AG04449 (cell line): ENCODE data around the gene ATP7B.

Experiments used
- CTCF ChIA-PET: fragments of 350-600 bp; formaldehyde crosslinking; extraction: SDS; loops from one replicate; lab custom pipeline; 2021; ENCODE audit warnings: antibody characterized with exemption; lab: Yijun Ruan, JAX
- POLR2A ChIA-PET: fragments of 400-600, 350-600 bp; formaldehyde crosslinking; extraction: SDS; loops from one replicate; lab custom pipeline; 2020; ENCODE audit warnings: antibody characterized with exemption, inconsistent platforms; lab: Yijun Ruan, JAX
- DNase-seq: peaks from one replicate; pipeline ENCODE4 v3.0.0-alpha.2; 2010; ENCODE audit warnings: low read depth, low spot score
- H3K4me3 ChIP-seq: 2 replicates; pipeline ENCODE4 v1.5.1; 2011; ENCODE audit warnings: low read depth, mild to moderate bottlenecking, control low read depth, low read length
- CTCF ChIP-seq: IDR thresholded peaks from one replicate; pipeline ENCODE4 v1.5.1; 2011; ENCODE audit warnings: mild to moderate bottlenecking, moderate library complexity, low read length, control low read depth, inconsistent platforms; ENCODE audit not compliant: insufficient read depth; ENCODE audit errors: missing control alignments

Gene ATP7B

DNA sequence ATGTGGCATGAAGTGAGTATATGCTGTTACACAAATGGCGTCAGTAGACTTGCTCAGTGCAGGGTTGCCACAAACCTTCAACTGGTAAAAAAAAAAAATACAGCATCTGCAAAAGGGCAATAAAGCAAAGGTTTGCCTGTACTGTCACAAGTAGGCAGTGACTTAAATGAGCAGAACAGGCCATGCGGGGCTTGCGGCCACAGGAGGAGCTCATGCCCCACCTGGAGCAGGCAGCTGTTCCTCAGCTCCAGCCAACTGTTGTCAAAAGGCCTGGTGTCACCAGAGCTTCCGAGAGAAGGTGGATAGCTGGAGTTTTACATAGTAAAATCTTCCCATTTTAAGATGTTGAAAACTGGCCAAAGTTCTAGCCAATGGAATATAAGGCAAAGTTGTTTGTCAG, 7.7 kb downstream of the ATP7B start:
- ChIA-PET CTCF (interaction anchor here (3.6 to 6.2 kb wide), 3 partner anchors 10 to 124 kb away, joined by 23 to 61 read pairs (median 30); partner anchors contain the start of genes ALG11, ATP7B and NEK5), POLR2A (no interaction called here)
- DNase-seq: no peak
- H3K4me3 ChIP-seq: no peak overlapping the region
- TF ChIP-seq CTCF: no peak

GRCh38 chr13:52002361-52002760, 8.9 kb downstream of the ATP7B start:
- ChIA-PET CTCF (interaction anchor here (1.1 to 6.2 kb wide), 6 partner anchors 8 to 125 kb away, joined by 3 to 61 read pairs (median 14); partner anchors contain the start of genes ALG11, ATP7B and NEK5), POLR2A (no interaction called here)
- TF ChIP-seq CTCF: no peak
- H3K4me3 ChIP-seq: no peak overlapping the region
- DNase-seq: no peak

- H3K4me3 ChIP-seq: no peak overlapping the region
- DNase-seq: no peak
- TF ChIP-seq CTCF: peak; percentile 39
- ChIA-PET CTCF (interaction anchor here (0.7 to 6.2 kb wide), 20 partner anchors 8 to 557 kb away, joined by 3 to 61 read pairs (median 3); partner anchors contain the start of genes ALG11, ATP7B and NEK5), POLR2A (no interaction called here)
Measured at GRCh38 chr13:52001120-52001731, 10.0 kb downstream of the ATP7B start.

- H3K4me3 ChIP-seq: no peak overlapping the region
- ChIA-PET POLR2A (no interaction called here), CTCF (interaction anchor here (1.0 to 6.2 kb wide), 8 partner anchors 8 to 451 kb away, joined by 3 to 61 read pairs (median 8); partner anchors contain the start of genes ALG11, ATP7B and NEK5)
Measured at GRCh38 chr13:51999921-52000320, 11.3 kb downstream of the ATP7B start.

GRCh38 chr13:51999510-51999911, 11.7 kb downstream of the ATP7B start:
- POLR2A ChIA-PET: no interaction called here
- no peak for DNase-seq
- no peak overlapping the region for H3K4me3 ChIP-seq
- CTCF ChIA-PET: interaction anchor here (1.0 to 6.2 kb wide), 5 partner anchors 10 to 451 kb away, joined by 3 to 61 read pairs (median 12); partner anchors contain the start of genes ALG11, ATP7B and NEK5
- TF ChIP-seq CTCF: no peak

More at GRCh38 chr13:51999921-52000320, 11.3 kb downstream of the ATP7B start:
- TF ChIP-seq CTCF: no peak
- no peak for DNase-seq
